ENCODE measurements around the gene CLDN18. TPM values are rescaled to one million over a fixed set of nuclear protein-coding genes. Genes with fewer than 3 reads are reported as not detected.

Gene CLDN18
- total and polyA plus RNA-seq, 7 donors: 0.10 to 1.8 TPM; not detected in 5

GRCh38 chr3:138030734-138031280 is 20.8 kb downstream of the CLDN18 start:
- Histone ChIP-seq H3K27ac (no peak overlapping the region), H3K36me3 (peaks cover 0 to 24% (median 6%) of the 10 kb centered on the region in 4 donors), H3K4me3 (no peak overlapping the region), H3K4me1 (no peaks in the 10 kb centered on the region), H3K27me3 (no peaks in the 10 kb centered on the region), H3K9me3 (no peaks in the 10 kb centered on the region)
- DNase-seq: no peak
- 79 to 85% methylated on average over 11 of the region's 11 CpGs for WGBS, 2 donors
- TF ChIP-seq POLR2AphosphoS5 (IDR thresholded peaks at IDR 0.05) (no peak), EP300 (IDR thresholded peaks at IDR 0.05) (no peak), POLR2A (IDR thresholded peaks at IDR 0.05) (no peak), CTCF (IDR thresholded peaks at IDR 0.05) (no peak)
- intact Hi-C loops (cut with DNase I): no loop called here

GRCh38 chr3:138031536-138031935 is 21.6 kb downstream of the CLDN18 start:
- Histone ChIP-seq H3K36me3 (peaks cover 0 to 24% (median 6%) of the 10 kb centered on the region in 4 donors), H3K9me3 (no peaks in the 10 kb centered on the region), H3K27me3 (no peaks in the 10 kb centered on the region), H3K4me1 (no peaks in the 10 kb centered on the region), H3K4me3 (no peak overlapping the region), H3K27ac (no peak overlapping the region)
- WGBS, 2 donors: 56 to 88% methylated on average over 3 of the region's 3 CpGs
- no peak for TF ChIP-seq EP300 (IDR thresholded peaks at IDR 0.05)
- no peak for TF ChIP-seq POLR2A (IDR thresholded peaks at IDR 0.05)
- TF ChIP-seq CTCF (IDR thresholded peaks at IDR 0.05): no peak
- TF ChIP-seq POLR2AphosphoS5 (IDR thresholded peaks at IDR 0.05): no peak
- intact Hi-C loops (cut with DNase I): no loop called here
- no peak for DNase-seq

GRCh38 chr3:138032567-138032966 is 22.6 kb downstream of the CLDN18 start:
- intact Hi-C loops (cut with DNase I): no loop called here
- H3K36me3 ChIP-seq: peaks cover 0 to 19% (median 6%) of the 10 kb centered on the region in 4 donors
- WGBS, 2 donors: 63 to 77% methylated on average over 3 of the region's 3 CpGs

GRCh38 chr3:138033202-138033691 is 23.3 kb downstream of the CLDN18 start:
- Histone ChIP-seq H3K27ac (no peak overlapping the region), H3K27me3 (no peaks in the 10 kb centered on the region), H3K4me1 (no peaks in the 10 kb centered on the region), H3K36me3 (peaks cover 0 to 19% (median 6%) of the 10 kb centered on the region in 4 donors), H3K9me3 (no peaks in the 10 kb centered on the region), H3K4me3 (no peak overlapping the region)
- WGBS, 2 donors: 95 to 98% methylated on average over 2 of the region's 2 CpGs
- intact Hi-C loops (cut with DNase I): no loop called here
- no peak for TF ChIP-seq POLR2A (IDR thresholded peaks at IDR 0.05)
- no peak for TF ChIP-seq CTCF (IDR thresholded peaks at IDR 0.05)
- TF ChIP-seq EP300 (IDR thresholded peaks at IDR 0.05): no peak
- no peak for TF ChIP-seq POLR2AphosphoS5 (IDR thresholded peaks at IDR 0.05)
- no peak for DNase-seq

More at GRCh38 chr3:138032567-138032966, 22.6 kb downstream of the CLDN18 start:
- Histone ChIP-seq H3K9me3 (no peaks in the 10 kb centered on the region), H3K4me3 (no peak overlapping the region), H3K4me1 (no peaks in the 10 kb centered on the region), H3K27me3 (no peaks in the 10 kb centered on the region), H3K27ac (no peak overlapping the region)
- TF ChIP-seq POLR2A (IDR thresholded peaks at IDR 0.05) (no peak), CTCF (IDR thresholded peaks at IDR 0.05) (no peak), POLR2AphosphoS5 (IDR thresholded peaks at IDR 0.05) (no peak), EP300 (IDR thresholded peaks at IDR 0.05) (no peak)
- DNase-seq: no peak

DNA sequence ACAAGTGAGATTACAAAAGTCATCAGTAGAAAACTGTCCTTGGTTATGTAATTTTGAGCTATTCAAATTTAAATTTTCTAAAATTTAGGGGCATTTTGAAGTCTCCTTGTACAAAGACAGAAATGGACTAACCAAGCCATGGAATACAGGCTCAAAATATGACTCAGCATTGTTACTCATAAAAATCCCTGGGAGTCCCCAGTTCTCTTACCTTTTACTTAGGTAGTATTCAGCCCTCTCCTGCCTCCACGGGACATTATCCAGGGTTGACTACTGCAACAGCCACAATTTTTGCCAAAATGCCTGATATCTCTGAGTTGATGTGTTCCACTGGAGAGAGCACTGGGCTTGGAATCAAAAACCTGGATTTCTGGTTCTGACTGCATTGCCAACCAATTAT is 25.0 kb downstream of the CLDN18 start:
- WGBS, 2 donors: 79 to 89% methylated on average over 1 of the region's 1 CpG
- Histone ChIP-seq H3K27ac (no peak overlapping the region), H3K36me3 (peaks cover 0 to 18% (median 6%) of the 10 kb centered on the region in 4 donors), H3K4me1 (no peaks in the 10 kb centered on the region), H3K9me3 (no peaks in the 10 kb centered on the region), H3K27me3 (no peaks in the 10 kb centered on the region), H3K4me3 (no peak overlapping the region)
- DNase-seq: no peak
- TF ChIP-seq CTCF (IDR thresholded peaks at IDR 0.05) (no peak), EP300 (IDR thresholded peaks at IDR 0.05) (no peak), POLR2A (IDR thresholded peaks at IDR 0.05) (no peak), POLR2AphosphoS5 (IDR thresholded peaks at IDR 0.05) (no peak)
- intact Hi-C loops (cut with DNase I): no loop called here

Measured in sigmoid colon (tissue), 7 donors.